ENCODE measurements around the gene SLC7A7. TPM values are rescaled to one million over a fixed set of nuclear protein-coding genes. Genes with fewer than 3 reads are reported as not detected.

Gene SLC7A7
- total and polyA plus RNA-seq, 2 of the 13 experiments (the other 11 are each of a cell fraction or from before 2014, with no cell fraction given): 0.13 to 0.63 TPM

DNA sequence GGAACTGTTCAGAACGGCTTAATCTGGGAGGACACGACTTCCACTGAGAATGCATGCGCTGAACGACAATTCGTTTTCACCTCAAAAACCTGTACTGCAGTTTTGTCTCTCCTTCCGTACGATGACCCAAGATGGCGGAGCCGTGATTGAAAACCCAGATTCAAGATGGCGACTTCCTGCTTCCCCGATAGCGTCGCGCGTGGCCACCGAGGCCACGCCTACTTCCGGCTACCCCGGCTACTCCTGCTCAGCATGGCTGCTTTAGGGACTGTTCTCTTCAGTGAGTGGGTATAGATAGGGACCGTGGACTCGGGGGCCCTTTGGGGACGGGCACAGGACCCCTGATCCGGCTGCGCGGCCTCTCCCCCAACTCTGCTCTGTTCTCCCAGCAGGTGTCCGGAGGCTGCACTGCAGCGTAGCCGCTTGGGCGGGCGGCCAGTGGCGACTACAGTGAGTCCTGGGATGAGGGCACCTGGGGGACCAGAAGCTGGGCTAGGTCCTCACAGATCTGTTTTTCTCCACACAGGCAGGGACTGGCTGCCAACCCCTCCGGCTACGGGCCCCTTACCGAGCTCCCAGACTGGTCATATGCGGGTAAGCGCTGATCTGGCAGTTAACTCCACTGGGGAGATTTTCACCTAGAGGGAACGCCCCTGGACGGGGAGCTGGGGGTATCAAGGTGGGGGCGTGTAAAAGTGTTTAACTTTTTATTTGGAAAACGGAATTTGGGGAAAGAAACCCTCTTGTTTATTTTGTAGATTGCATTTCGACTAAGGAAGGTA, 14.6 kb upstream of the SLC7A7 start, which contains the start of gene MRPL52 (continued):
- TF ChIP-seq, protein P1, sequence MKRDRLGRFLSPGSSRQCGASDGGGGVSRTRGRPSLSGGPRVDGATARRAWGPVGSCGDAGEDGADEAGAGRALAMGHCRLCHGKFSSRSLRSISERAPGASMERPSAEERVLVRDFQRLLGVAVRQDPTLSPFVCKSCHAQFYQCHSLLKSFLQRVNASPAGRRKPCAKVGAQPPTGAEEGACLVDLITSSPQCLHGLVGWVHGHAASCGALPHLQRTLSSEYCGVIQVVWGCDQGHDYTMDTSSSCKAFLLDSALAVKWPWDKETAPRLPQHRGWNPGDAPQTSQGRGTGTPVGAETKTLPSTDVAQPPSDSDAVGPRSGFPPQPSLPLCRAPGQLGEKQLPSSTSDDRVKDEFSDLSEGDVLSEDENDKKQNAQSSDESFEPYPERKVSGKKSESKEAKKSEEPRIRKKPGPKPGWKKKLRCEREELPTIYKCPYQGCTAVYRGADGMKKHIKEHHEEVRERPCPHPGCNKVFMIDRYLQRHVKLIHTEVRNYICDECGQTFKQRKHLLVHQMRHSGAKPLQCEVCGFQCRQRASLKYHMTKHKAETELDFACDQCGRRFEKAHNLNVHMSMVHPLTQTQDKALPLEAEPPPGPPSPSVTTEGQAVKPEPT (CRISPR knock-in tag; IDR thresholded peaks at IDR 0.05; ENCODE audit: low read depth): peak; percentile 87
- TF ChIP-seq SALL2 (CRISPR knock-in tag; IDR thresholded peaks at IDR 0.05) (no peak), CENPX (CRISPR knock-in tag; IDR thresholded peaks at IDR 0.05) (no peak), STAT5B (CRISPR knock-in tag; IDR thresholded peaks at IDR 0.05) (no peak), KMT2A (CRISPR knock-in tag; IDR thresholded peaks at IDR 0.05) (peak; percentile 85; the same call in 1 of the 2 replicates), HMGA1 (CRISPR knock-in tag; conservative IDR thresholded peaks at IDR 0.05) (no peak), THYN1 (CRISPR knock-in tag; IDR thresholded peaks at IDR 0.05; ENCODE audit: borderline replicate concordance, low read depth) (no peak), ZNF660 (CRISPR knock-in tag; IDR thresholded peaks at IDR 0.05; ENCODE audit: borderline replicate concordance, low read depth) (no peak; the same call in 1 of the 2 replicates), KAT7 (CRISPR knock-in tag; IDR thresholded peaks at IDR 0.05; ENCODE audit: borderline replicate concordance) (peak; percentile 93), IRX3 (CRISPR knock-in tag; IDR thresholded peaks at IDR 0.05; ENCODE audit: borderline replicate concordance, low read depth) (0 out of 2 replicates have a peak, but pooled peaks have one; percentile 27), SNAPC2 (CRISPR knock-in tag; IDR thresholded peaks at IDR 0.05) (no peak; the same call in 1 of the 2 replicates), FIP1L1 (IDR thresholded peaks at IDR 0.05; ENCODE audit: borderline replicate concordance, insufficient read depth, low read depth, low read length) (peak; percentile 82; the same call in 1 of the 2 replicates)
- TF ChIP-seq, protein P2, sequence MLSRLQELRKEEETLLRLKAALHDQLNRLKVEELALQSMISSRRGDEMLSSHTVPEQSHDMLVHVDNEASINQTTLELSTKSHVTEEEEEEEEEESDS (CRISPR knock-in tag; IDR thresholded peaks at IDR 0.05; ENCODE audit: borderline replicate concordance): no peak; the same call in 1 of the 2 replicates
- TF ChIP-seq, protein P3, sequence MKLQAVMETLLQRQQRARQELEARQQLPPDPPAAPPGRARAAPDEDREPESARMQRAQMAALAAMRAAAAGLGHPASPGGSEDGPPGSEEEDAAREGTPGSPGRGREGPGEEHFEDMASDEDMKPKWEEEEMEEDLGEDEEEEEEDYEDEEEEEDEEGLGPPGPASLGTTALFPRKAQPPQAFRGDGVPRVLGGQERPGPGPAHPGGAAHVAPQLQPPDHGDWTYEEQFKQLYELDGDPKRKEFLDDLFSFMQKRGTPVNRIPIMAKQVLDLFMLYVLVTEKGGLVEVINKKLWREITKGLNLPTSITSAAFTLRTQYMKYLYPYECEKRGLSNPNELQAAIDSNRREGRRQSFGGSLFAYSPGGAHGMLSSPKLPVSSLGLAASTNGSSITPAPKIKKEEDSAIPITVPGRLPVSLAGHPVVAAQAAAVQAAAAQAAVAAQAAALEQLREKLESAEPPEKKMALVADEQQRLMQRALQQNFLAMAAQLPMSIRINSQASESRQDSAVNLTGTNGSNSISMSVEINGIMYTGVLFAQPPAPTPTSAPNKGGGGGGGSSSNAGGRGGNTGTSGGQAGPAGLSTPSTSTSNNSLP (IDR thresholded peaks at IDR 0.05; ENCODE audit: low read depth, low read length): no peak; the same call in 1 of the 2 replicates
- TF ChIP-seq, protein P4, sequence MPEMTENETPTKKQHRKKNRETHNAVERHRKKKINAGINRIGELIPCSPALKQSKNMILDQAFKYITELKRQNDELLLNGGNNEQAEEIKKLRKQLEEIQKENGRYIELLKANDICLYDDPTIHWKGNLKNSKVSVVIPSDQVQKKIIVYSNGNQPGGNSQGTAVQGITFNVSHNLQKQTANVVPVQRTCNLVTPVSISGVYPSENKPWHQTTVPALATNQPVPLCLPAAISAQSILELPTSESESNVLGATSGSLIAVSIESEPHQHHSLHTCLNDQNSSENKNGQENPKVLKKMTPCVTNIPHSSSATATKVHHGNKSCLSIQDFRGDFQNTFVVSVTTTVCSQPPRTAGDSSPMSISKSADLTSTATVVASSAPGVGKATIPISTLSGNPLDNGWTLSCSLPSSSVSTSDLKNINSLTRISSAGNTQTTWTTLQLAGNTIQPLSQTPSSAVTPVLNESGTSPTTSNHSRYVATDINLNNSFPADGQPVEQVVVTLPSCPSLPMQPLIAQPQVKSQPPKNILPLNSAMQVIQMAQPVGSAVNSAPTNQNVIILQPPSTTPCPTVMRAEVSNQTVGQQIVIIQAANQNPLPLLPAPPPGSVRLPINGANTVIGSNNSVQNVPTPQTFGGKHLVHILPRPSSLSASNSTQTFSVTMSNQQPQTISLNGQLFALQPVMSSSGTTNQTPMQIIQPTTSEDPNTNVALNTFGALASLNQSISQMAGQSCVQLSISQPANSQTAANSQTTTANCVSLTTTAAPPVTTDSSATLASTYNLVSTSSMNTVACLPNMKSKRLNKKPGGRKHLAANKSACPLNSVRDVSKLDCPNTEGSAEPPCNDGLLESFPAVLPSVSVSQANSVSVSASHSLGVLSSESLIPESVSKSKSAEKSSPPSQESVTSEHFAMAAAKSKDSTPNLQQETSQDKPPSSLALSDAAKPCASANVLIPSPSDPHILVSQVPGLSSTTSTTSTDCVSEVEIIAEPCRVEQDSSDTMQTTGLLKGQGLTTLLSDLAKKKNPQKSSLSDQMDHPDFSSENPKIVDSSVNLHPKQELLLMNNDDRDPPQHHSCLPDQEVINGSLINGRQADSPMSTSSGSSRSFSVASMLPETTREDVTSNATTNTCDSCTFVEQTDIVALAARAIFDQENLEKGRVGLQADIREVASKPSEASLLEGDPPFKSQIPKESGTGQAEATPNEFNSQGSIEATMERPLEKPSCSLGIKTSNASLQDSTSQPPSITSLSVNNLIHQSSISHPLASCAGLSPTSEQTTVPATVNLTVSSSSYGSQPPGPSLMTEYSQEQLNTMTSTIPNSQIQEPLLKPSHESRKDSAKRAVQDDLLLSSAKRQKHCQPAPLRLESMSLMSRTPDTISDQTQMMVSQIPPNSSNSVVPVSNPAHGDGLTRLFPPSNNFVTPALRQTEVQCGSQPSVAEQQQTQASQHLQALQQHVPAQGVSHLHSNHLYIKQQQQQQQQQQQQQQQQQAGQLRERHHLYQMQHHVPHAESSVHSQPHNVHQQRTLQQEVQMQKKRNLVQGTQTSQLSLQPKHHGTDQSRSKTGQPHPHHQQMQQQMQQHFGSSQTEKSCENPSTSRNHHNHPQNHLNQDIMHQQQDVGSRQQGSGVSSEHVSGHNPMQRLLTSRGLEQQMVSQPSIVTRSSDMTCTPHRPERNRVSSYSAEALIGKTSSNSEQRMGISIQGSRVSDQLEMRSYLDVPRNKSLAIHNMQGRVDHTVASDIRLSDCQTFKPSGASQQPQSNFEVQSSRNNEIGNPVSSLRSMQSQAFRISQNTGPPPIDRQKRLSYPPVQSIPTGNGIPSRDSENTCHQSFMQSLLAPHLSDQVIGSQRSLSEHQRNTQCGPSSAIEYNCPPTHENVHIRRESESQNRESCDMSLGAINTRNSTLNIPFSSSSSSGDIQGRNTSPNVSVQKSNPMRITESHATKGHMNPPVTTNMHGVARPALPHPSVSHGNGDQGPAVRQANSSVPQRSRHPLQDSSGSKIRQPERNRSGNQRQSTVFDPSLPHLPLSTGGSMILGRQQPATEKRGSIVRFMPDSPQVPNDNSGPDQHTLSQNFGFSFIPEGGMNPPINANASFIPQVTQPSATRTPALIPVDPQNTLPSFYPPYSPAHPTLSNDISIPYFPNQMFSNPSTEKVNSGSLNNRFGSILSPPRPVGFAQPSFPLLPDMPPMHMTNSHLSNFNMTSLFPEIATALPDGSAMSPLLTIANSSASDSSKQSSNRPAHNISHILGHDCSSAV (CRISPR knock-in tag; IDR thresholded peaks at IDR 0.05; ENCODE audit: borderline replicate concordance): no peak

Data from HepG2 (cell line).